Activated CD4-positive, alpha-beta T cell treated with anti-CD3 and anti-CD28 coated beads, Interleukin-2, amount 50 U/mL, for 1 hour (primary cell): ENCODE results near the gene RGS14.
"Not testable (repeated sequence)": the region's sequence is repeated elsewhere in the genome, so short reads cannot be mapped to it uniquely, and the experiment has no call there.

Experiments used
- DNase-seq: peaks from one replicate; pipeline ENCODE4 v3.0.0-alpha.2; 2020

Gene RGS14

DNA sequence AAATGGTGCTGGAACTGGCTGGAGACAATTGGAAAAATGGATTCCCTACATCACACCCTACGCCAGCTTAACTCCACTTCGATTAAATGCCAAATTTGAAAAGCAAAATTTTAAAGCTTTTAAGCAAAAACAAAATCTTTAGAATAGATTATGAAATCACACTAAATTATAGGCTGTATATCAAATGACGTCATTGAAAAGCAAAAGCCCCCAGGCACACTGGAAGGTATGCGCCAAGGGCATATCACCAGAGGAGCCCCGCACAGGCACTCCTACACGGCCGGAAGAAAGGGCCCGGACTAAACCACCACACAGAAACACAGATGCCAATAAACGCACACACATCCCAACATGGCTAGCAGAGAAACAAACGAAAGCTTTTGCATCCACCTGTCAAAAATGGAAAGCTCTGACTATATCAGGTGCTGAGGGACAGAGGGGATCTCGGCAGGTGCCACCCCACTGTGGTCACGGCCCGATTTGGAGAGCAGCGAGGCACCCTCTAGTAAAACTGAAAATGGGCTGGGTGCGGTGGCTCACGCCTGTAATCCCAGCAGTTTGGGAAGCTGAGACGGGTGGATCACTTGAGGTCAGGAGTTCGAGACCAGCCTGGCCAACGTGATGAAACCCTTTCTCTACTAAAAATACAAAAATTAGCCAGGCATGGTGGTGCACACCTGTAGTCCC, 29.0 kb upstream of the RGS14 start:
- DNase-seq, result no peak

DNA sequence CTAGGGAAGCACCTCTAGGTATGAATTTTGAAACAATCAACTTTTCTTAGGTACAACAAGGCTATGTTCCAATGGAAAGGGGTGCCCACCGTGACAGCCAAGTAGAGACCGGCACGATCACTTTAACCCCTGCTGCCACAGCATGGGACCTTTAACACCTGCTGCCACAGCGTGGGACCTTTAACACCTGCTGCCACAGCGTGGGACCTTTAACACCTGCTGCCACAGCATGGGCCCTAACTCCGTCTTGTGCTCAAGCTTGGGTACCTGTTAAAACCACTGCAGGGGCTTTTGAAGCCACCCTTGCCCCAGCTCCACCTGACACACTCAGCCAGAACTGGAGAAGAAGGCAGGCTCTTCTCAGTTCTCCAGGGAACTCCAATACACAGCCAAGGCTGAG, 27.8 kb upstream of the RGS14 start:
- DNase-seq, result no peak

DNA sequence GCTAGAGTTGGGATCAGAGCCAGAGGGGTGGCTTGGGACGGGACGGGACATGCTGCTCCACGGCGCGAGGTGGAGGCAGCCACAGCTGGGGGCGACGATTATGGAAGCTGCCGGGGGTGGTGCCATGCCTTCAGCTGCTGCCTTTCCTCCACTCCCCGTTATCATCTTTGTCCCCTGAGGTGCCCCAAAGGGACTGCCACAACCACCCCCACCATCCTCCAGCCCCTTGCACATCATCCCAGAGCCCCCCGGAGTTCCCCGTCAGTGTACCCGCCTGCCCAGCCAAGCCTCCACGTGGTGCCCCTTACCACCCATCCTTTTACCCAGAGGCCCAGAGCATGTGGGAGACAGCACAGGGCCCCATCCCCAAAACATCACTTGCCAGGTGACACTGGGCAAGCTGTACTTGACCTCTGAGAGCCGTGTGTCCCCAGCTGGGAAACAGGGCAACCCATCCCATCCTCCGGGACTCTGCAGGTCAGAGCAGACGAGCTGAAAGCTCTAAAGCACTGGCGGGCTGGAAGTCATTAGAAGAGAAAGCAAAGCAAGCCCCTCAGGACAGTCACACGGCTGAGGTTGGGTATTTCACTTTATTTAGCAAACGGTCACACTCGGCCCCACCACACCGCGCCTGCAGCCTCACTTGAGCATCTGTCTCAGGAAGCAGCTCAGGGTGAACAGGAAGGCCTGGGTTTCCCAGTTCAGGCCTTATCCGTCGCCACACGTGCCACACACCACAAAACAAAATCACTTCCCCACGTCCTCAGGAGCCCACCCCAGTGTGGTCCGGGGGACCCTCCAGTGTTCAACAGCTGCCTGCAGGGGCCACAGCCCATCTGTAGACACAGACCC, 26.5 kb upstream of the RGS14 start:
- no peak for DNase-seq

DNA sequence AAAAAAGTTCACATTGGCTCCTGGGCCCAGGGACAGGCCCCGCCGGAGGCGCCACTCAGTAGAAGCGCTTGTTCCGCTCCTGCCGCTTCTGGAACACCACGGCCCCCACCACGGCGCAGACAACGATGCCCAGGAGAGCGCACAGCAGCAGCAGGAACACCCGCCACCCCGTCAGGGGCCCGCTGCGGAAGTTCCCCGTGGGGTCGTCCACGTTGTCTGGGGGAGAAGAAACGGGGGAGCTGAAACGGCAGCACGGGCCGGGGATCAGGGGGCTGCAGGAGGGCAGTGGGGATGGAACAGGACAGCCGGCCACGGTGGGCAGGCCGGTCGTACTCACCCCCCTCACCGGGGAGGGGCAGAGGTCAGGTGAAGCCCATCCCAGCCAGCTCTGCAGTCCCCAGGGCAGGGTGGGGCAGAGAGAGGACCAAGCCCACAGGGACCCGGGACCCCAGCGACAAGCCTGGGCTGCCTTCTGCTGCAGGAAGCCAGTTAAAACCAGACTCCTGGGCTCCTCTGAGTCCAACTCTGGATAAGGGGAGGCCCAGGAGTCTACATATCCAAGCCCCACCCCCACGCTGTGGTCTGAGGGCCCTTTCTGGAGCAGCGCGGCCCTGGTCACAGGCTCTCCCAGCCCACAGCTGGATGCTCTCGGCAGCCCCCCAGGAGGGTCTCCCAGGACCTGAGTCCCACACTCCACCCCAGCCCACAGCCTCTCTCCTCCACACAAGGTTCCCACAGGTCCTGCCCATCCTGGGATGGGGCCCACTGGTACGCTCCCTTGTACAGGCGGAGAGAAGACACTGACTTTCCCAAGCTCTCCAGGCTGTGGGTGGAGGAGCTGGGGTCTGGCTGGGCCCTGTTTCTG, 25.5 kb upstream of the RGS14 start:
- DNase-seq, result no peak

DNA sequence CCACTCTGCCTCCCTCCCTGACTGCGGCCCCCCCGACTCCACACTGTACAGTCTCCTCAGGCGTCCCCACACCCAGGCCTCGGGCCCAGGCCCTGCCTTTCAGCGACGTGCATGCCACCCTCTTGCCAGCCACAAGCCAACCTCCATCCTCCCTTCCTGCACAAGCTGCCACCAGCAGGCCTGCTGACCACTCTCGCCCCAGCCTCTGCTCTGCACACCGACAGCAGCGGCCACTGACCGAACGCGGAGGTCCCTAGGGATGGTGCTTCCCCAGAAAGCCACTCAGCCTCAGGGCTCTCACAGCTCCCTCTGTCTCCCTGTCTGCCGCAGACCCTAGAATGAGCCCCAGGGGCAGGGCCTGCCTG, 24.8 kb upstream of the RGS14 start:
- DNase-seq, result no peak

DNA sequence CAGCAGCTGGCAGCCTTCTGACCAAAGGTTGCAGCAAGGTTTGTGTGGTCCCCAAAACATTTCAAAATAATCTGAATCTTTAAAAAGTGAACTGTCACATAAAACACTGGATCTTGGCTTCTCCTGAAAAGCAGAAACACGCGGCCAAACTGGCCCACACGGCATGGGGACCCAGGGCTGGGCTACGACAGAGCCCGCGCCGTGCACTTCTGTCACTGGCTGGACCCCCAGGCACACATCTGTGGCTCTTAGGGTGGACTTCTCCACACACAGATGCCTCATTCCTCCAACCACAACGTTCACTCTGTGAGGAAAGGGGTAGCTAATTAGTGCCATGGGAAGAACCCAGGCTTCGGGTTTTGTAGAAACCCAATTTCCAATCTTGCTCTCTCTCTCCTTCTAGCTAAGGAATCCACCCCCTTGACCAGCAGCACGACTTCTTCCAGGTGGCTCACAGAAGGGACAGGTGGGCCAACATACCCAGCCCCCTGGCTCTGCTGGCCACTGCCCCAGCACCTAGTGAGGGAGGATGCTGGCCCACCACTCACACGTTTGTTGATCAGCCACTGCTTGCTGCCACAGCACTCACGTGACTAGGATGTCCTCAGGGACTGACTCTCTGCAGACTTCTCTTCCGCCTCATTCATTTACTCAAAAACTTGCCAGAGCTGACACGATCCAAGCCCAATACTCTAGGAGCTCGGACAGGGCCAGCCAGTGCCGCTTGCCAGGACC, 24.1 kb upstream of the RGS14 start:
- DNase-seq, result no peak

DNA sequence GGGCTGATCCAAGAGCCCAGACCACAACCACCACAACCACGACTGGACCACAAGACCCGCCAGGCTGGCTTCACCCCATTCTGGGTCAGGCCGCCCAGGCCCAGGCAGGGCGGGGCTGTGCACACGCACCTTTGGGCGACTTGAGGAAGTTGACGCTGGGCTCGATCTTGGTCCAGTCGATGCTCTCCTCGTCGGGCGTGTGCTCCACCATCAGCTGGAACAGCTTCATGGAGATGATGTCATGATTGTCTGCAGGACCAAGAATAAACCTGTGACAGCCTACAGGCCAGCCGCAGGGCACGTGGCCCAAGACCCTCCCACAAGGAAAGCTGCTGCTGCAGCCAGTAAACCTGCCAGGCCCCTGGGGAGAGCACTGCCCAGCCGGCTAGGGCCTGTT, 23.6 kb upstream of the RGS14 start:
- DNase-seq, result no peak

DNA sequence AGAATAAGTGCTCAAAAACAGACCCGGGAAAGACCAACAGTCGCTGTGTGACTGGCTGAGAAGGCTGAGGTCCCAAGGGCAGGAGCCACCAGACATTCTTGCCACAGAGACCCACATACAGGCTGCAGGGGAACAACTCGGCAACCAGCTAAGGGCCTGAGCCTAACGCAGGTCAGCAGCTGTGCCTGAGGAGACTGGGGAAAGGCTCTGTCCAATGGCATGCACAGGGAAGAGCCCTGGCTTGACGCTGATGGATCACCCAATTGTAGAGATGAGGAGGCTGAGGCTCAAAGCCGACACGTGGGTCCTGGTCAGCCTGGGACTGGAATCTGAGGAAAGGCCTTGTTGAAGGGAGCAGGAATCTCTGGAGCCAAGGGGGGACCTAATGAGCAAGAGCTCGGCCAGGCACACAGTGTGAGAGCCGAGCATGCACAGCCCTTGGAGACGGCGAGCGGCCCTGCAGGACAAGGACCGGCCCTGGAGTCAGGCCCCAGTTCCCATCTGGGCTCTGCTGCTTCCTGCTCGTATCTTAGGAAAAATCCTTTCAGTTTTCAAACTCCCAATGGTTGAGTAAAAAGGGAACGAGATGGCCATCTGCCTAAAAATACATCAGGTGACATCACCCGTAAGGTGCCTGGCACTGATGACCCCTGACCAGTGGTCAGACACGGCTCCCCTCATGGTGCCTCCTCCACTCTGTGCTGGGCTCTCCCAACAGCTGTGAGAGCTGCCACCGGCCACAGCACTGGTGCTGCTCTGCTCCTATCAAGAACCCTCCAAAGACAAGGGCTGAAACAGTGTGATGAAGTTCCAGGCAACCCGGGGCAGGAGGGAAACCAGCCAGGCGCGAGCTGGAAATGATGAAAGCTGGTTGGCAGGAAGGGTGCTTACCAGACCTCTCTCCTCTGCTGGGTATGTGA, 22.7 kb upstream of the RGS14 start:
- no peak for DNase-seq

DNA sequence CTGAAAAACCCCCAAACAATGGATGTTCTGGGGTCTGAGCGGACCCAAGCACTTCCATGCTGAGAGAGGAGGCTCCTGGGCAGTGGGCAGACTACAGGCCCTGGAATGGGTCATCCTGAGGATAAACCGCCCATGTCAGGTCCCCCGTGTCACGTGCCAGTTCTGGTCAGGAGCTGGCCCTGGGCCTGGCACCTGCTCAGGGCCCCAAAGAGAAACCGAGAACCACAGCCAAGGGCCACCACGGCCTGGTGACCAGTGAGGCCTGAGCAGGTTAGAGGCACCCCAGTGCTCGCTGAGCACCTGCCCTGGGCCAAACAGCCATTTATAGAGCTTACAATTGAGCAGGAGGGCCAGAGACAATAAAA, 22.0 kb upstream of the RGS14 start:
- DNase-seq, result no peak

DNA sequence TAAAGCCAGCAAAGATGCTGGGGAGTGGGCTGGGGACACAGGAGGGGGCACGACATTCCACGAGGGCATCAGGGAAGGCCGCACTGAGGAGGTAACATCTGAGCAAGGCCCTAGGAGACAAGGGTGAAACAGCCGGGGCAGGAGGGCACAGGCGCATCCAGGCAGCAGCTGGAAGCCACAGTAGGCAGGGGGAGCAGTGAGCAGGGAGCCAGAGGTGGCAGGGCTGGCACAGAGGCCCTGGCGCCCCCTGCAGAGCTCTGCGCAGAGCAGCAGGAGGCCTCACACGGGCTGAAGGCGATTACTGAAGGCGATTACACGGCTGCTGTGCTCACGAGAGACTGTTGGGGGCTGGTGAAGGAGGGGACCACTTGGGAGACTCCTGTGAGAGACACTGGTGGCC, 21.6 kb upstream of the RGS14 start:
- DNase-seq, result no peak

DNA sequence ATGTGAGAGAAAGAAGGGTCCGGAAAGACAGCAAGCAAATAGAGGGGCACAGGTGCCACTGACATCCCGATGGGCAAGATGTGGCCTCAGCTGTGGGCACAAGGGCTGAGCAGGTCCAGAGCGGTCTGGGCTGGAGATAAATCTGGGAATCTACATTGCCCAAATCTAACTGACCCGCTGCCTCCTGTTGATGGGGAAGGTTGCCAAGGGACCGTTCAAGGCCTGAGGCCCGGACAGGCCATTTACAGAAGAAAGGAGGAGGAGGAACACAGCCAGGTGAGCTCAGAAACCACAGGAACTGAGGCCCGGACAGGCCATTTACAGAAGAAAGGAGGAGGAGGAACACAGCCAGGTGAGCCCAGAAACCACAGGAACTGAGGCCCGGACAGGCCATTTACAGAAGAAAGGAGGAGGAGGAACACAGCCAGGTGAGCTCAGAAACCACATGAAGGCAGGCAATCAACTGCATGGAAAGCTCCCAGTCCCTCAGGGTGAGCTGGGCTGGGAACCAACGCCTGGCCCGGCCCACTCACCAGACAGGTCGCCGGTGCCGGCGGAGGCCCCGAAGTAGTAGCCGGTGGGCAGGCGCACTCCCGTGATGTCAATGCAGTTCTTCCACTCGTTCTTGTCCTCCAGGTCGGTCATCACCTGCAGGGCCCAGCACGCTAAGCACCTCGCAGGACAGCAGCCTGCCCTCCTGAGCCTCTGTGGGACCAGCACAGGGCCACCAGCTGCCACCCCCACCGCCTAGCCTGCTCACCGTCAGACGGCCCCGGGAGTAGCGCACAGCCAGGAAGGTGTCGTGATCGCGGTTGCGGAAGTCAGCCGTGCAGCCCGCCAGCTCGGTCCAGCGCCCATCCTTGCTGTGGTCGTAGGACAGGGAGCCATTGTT, 20.9 kb upstream of the RGS14 start:
- no peak for DNase-seq

DNA sequence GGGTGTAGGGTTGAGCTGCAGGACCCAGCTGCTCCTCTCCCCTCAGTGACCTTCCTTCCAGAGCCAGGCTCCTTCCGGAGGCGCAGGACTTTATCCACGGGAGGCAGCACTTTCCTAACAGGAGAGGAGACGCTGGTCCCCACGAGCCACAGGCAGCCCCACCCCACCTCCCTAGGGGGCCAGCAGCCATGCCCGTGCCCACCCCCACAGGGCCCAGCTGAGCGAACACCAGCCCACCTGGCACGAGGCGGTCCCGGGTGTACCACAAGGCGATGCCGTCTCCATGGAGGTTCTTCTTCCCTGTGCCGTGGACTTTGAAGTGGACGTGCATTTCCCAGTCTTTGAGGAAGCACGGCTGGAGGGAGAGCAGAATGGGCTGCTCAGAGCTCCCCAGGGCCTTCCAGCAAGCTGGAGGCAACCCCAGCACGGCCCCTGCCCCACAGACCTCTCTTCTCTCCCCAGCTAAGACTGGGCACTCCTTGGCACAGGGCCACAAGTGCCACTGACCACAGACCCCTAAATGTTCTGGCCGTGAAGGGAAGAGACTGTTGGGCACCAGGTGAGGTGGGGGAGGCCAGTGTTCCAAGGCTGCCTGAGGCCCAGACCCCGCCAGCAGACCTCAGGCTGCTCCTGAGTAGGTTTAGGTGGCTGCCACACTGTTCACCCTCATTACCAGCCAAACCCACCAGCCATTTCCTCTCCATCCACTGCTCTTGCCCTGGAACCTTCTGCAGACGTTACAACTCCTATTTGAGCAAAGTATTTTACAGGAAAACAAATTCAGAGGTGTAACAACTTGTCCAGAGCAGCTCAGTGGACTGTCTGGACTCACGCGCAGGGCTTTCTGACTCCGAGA, 19.2 kb upstream of the RGS14 start:
- no peak for DNase-seq

DNA sequence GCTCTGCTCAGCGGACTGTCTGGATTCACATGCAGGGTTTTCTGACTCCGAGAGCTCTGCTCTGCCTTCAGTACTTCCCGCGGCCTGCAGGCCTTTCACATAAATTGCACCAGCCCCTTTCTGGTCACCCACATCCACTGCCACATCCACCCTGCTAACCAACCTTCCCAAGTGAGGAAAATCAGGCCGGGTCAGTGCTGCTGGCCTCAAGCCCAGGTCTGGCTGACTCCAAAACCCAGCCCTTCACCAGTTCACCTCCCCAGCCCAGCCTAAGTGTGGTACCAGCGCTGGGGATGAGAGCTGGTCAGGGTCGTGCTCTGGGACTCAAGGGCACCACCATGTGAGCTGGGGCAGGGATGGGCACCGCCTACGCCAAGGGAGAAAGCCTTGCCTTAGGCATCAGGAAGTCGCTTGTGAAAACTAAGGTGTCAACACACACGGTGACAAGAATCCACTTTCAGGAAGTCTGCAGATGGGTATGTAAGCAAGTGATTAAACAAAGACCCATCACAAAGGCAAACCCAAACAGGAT, 18.6 kb upstream of the RGS14 start:
- DNase-seq, result no peak

DNA sequence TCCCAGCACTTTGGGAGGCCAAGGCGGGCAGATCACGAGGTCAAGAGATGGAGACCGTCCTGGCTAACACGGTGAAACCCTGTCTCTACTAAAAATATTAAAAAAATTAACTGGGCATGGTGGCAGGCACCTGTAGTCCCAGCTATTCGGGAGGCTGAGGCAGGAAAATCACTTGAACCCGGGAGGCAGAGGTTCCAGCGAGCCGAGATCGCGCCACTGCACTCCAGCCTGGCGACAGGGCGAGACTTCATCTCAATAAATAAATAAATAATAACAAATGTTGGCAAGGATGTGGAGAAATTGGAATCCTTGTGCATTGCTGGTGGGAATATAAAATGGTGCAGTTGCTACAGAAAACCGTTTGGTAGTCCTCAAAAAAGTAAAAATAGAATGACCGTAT, 14.7 kb upstream of the RGS14 start:
- DNase-seq, result not testable (repeated sequence)

DNA sequence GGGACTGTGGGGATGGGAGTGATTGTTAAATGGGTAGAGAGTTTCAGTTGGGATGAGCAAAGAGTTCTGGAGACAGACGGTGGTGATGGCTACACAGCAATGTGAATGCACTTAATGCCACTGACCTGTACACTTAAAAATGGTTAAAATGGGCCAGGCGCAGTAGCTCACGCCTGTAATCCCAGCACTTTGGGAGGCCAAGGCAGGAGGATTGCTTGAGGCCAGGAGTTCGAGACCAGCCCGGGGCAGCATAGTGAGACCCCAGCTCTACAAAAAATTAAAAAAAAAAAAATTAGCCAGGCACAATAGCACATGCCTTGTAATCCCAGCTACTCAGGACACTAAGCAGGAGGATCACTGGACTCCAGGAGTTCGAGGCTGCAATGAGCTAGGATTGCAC, 13.9 kb upstream of the RGS14 start:
- no peak for DNase-seq

DNA sequence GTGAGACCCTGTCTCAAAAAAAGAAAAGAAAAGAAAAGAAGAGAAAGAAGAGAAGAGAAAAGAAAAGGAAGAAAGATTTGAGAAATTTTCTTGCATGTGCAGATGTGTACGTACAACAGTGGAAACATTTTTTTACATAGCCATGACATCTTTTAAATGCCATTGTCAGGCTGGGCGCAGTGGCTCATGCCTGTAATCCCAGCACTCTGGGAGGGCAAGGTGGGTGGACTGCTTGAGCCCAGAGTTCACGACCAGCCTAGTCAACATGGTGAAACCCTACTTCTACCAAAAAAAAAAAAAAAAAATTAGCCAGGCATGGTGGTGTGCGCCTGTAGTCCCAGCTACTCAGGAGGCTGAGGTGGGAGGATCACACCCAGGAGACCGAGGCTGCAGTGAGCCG, 12.8 kb upstream of the RGS14 start:
- DNase-seq, result no peak

DNA sequence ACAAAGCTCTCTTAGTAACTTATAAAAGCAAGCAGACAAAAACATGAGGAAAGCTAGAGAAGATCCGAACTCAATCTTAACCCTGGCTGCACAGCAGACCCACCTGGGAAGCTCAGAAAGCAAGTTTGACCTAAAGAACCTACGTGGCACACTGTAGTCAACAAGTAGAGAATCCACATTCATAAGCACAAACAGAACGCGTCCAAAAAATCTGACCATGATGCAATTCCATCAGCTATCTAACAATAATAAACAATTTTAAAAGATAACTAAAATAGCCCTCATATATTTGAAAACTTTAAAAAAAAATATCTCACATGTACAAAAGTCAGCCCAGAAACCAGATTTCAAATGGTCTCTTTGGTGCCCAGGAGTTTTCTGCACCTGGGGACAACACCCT, 10.9 kb upstream of the RGS14 start:
- DNase-seq, result no peak

DNA sequence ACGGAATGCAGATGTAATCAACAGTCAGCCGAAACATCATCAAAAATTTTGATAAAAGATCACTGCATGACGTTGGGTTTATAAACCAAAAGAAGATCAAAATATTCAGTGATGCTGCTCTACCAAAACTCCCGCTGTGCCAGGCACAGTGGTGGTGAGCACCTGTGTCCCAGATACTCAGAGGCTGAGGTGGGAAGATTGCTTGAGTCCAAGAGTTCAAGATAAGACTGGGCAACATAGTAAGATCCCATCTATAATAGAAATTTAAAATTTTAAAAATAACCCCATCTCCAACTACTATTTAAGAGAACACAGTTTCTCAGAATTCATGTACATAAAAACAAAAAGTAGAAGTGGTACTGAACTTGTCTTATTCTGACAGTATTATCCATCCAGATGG, 10.0 kb upstream of the RGS14 start:
- DNase-seq, result no peak

DNA sequence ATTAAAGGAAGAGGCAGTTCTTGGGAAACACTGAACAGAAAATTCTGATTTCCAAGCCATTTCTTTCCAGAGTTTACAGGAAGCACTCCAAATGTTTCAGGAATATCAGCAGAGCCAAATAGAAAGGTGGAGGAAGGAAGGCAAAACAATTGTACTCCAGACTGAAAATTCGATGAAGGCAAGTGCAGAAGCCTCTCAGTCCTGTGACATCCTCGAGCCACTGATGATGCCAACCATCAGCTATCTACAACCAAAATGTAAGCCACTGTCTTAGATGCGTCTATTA, 8.4 kb upstream of the RGS14 start:
- DNase-seq, result no peak

DNA sequence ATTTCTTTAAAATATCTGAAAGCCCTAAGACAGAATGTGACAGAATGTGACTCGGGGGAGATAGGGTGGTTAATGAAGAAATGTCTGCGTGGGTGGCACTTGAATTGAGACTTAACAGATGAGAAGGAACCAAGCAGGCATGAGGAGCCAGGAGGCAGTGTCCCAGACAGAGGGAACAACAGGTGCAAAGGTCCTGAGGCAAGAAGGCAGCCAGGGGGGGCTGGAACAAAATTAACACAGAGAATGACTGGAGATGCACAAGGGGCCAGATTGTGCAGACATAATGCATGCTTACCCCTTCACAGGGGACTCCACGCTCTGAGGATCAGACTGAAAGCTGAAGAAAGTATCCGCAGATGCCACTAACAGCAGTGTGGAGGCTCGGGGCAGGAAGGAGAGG, 8.0 kb upstream of the RGS14 start:
- no peak for DNase-seq
